ENCODE results near the gene LSG1.

Gene LSG1

DNA sequence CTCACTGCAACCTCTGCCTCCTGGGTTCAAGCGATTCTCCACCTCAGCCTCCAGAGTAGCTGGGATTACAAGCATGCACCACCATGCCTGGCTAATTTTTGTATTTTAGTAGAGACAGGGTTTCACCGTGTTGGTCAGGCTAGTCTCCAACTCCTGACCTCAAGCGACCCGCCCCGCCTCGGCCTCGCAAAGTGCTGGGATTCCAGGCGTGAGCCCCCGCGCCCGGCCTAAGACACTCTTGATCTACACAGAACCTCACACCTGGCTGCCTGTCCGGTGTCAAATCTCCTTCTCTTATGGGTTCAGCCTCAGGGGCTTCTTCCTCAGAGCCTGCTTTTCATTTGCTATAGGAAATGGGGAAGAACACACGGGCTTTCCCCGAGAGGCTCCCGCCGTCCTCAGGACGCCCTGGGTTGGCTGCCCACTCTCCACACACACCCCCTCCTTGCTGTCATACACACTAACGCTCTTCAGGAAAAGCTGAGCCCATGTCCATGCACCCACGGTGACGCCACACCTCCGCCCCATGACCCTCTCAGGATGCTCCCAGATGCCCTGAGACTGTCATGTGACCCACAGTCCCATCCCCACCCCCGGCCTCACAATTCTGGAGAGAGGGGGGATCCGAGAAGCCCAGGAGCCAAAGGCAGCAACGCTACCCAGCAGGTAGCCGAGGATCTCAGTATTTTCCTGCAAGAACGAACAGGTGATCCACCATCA is 49.2 kb downstream of the LSG1 start:
- TF ChIP-seq TAF1 (IDR thresholded peaks at IDR 0.05; ENCODE audit: borderline replicate concordance, insufficient read depth, low read length) (no peak), FOXP2 (optimal IDR thresholded peaks at IDR 0.05; ENCODE audit: borderline replicate concordance, extremely low read depth, extremely low read length, insufficient read depth) (no peak), POLR2AphosphoS5 (IDR thresholded peaks at IDR 0.05; ENCODE audit: low read depth, low read length) (no peak), SIN3A (IDR thresholded peaks at IDR 0.05; ENCODE audit: borderline replicate concordance, insufficient read depth, low read length) (no peak)
- TF ChIP-seq, protein P1, sequence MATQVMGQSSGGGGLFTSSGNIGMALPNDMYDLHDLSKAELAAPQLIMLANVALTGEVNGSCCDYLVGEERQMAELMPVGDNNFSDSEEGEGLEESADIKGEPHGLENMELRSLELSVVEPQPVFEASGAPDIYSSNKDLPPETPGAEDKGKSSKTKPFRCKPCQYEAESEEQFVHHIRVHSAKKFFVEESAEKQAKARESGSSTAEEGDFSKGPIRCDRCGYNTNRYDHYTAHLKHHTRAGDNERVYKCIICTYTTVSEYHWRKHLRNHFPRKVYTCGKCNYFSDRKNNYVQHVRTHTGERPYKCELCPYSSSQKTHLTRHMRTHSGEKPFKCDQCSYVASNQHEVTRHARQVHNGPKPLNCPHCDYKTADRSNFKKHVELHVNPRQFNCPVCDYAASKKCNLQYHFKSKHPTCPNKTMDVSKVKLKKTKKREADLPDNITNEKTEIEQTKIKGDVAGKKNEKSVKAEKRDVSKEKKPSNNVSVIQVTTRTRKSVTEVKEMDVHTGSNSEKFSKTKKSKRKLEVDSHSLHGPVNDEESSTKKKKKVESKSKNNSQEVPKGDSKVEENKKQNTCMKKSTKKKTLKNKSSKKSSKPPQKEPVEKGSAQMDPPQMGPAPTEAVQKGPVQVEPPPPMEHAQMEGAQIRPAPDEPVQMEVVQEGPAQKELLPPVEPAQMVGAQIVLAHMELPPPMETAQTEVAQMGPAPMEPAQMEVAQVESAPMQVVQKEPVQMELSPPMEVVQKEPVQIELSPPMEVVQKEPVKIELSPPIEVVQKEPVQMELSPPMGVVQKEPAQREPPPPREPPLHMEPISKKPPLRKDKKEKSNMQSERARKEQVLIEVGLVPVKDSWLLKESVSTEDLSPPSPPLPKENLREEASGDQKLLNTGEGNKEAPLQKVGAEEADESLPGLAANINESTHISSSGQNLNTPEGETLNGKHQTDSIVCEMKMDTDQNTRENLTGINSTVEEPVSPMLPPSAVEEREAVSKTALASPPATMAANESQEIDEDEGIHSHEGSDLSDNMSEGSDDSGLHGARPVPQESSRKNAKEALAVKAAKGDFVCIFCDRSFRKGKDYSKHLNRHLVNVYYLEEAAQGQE (IDR thresholded peaks at IDR 0.05; ENCODE audit: insufficient read depth in 1 of 2, low read depth in 2 of 2, low read length in 2 of 2), result no peak

DNA sequence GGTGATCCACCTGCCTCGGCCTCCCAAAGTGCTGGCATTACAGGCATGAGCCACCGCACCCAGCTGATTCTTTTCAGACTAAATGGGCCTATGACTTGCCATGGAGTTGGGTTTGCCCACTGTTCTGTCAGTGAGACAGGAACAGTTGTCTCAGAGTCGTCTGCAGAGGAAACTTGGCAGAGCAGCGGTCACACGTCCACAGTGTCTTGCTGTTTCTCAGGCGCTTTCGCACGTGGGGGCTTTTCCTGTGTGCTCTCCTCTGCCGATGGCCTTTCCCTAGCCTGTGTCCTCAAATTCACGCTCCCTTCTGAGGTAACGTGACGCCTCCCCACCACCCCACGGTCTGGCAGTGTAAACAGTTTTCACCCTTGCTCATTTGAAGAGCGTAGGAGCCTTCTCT is 50.0 kb downstream of the LSG1 start:
- no peak for TF ChIP-seq POLR2AphosphoS5 (IDR thresholded peaks at IDR 0.05; ENCODE audit: low read depth, low read length)
- no peak for TF ChIP-seq SIN3A (IDR thresholded peaks at IDR 0.05; ENCODE audit: borderline replicate concordance, insufficient read depth, low read length)
- TF ChIP-seq, protein P1 (IDR thresholded peaks at IDR 0.05; ENCODE audit: insufficient read depth in 1 of 2, low read depth in 2 of 2, low read length in 2 of 2), result no peak
- TF ChIP-seq TAF1 (IDR thresholded peaks at IDR 0.05; ENCODE audit: borderline replicate concordance, insufficient read depth, low read length), result no peak
- TF ChIP-seq FOXP2 (optimal IDR thresholded peaks at IDR 0.05; ENCODE audit: borderline replicate concordance, extremely low read depth, extremely low read length, insufficient read depth), result no peak

DNA sequence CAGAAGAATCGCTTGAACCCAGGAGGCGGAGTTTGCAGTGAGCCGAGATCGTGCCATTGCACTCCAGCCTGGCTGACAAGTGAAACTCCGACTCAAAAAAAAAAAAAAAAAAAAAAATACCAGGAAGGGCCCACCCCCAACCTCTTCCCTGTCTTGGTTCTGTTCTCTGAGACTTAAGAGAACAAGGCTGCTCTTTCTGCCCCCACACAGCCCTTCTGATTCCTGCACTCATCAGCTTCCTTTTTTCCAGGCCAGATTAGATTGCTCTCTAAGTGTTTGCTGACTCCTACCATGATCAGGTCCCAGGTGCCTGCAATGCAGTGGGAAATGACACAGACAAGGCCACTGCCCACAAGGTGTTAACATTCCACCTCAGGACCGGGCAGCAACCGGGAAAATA is 51.8 kb downstream of the LSG1 start:
- no peak for TF ChIP-seq TAF1 (IDR thresholded peaks at IDR 0.05; ENCODE audit: borderline replicate concordance, insufficient read depth, low read length)
- TF ChIP-seq FOXP2 (optimal IDR thresholded peaks at IDR 0.05; ENCODE audit: borderline replicate concordance, extremely low read depth, extremely low read length, insufficient read depth), result no peak
- TF ChIP-seq, protein P1 (IDR thresholded peaks at IDR 0.05; ENCODE audit: insufficient read depth in 1 of 2, low read depth in 2 of 2, low read length in 2 of 2), result no peak
- TF ChIP-seq SIN3A (IDR thresholded peaks at IDR 0.05; ENCODE audit: borderline replicate concordance, insufficient read depth, low read length), result no peak
- TF ChIP-seq POLR2AphosphoS5 (IDR thresholded peaks at IDR 0.05; ENCODE audit: low read depth, low read length), result no peak

DNA sequence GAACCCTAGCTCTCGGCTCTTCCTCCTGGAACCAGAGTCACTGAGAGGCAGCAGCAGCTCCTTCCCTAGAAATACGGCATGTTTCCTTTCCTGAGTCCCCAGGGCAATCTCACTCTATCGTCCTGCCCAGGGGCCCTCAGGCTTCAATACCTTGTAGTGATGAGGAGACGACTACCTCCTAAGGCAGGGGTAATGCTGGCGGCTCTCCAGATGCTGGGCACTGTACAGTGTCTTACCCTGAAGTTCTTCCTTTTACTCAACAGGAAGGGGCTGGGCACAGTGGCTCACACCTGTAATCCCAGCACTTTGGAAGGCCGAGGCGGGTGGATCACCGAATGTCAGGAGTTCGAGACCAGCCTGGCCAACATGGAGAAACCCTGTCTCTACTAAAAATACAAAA is 52.2 kb downstream of the LSG1 start:
- no peak for TF ChIP-seq SIN3A (IDR thresholded peaks at IDR 0.05; ENCODE audit: borderline replicate concordance, insufficient read depth, low read length)
- TF ChIP-seq POLR2AphosphoS5 (IDR thresholded peaks at IDR 0.05; ENCODE audit: low read depth, low read length), result no peak
- no peak for TF ChIP-seq FOXP2 (optimal IDR thresholded peaks at IDR 0.05; ENCODE audit: borderline replicate concordance, extremely low read depth, extremely low read length, insufficient read depth)
- TF ChIP-seq, protein P1 (IDR thresholded peaks at IDR 0.05; ENCODE audit: insufficient read depth in 1 of 2, low read depth in 2 of 2, low read length in 2 of 2), result no peak
- no peak for TF ChIP-seq TAF1 (IDR thresholded peaks at IDR 0.05; ENCODE audit: borderline replicate concordance, insufficient read depth, low read length)

All from PFSK-1 (cell line).